HepG2 (cell line): ENCODE data around the gene COL18A1.

Source experiments
- EZH2 ChIP-seq: conservative IDR thresholded peaks from 2 replicates; pipeline ENCODE4 v1.6.1; 2012; ENCODE audit warnings: mild to moderate bottlenecking, low read depth, low read length, moderate library complexity
- NFE2 ChIP-seq: sonication (generic); formaldehyde crosslinking; IDR thresholded peaks from 2 replicates; pipeline ENCODE4 v1.4.0; 2020; ENCODE audit warnings: missing genetic modification reagents
- TBL1XR1 ChIP-seq: fragments of 150-350 bp; IDR thresholded peaks from 2 replicates; pipeline ENCODE4 v1.6.1; 2014; ENCODE audit warnings: borderline replicate concordance, low read length; ENCODE audit not compliant: partially characterized antibody
- ZNF331 ChIP-seq: sonication (generic); formaldehyde crosslinking; IDR thresholded peaks from 2 replicates; pipeline ENCODE4 v1.4.0; 2020; ENCODE audit warnings: missing genetic modification reagents
- TF ChIP-seq, protein P1 (sequence below): sonication (generic); formaldehyde crosslinking; IDR thresholded peaks from 2 replicates; pipeline ENCODE4 v1.5.0; 2020; ENCODE audit warnings: mild to moderate bottlenecking, missing genetic modification reagents, moderate library complexity
- TF ChIP-seq, protein P2 (sequence below): sonication (generic); formaldehyde crosslinking; IDR thresholded peaks from 2 replicates; pipeline ENCODE4 v1.4.0; 2020; ENCODE audit warnings: mild to moderate bottlenecking, low read depth, missing genetic modification reagents
- TF ChIP-seq, protein P3 (sequence below): IDR thresholded peaks from 2 replicates; pipeline ENCODE4 v1.6.1; 2012; ENCODE audit warnings: inconsistent platforms
- TF ChIP-seq, protein P4 (sequence below), 2 experiments: sonication (generic) in 1 of 2; formaldehyde crosslinking in 1 of 2; IDR thresholded peaks; 2 replicates each; pipeline versions ENCODE4 v1.4.0 to v1.6.1; 2016 to 2020; ENCODE audit warnings: borderline replicate concordance in 1 of 2, low read depth in 1 of 2, mild to moderate bottlenecking in 1 of 2, missing genetic modification reagents in 1 of 2
- TF ChIP-seq, protein P5 (sequence below): sonication (generic); formaldehyde crosslinking; IDR thresholded peaks from 2 replicates; pipeline ENCODE4 v1.8.0; 2022; ENCODE audit warnings: mild to moderate bottlenecking, missing genetic modification reagents, borderline replicate concordance

DNA sequence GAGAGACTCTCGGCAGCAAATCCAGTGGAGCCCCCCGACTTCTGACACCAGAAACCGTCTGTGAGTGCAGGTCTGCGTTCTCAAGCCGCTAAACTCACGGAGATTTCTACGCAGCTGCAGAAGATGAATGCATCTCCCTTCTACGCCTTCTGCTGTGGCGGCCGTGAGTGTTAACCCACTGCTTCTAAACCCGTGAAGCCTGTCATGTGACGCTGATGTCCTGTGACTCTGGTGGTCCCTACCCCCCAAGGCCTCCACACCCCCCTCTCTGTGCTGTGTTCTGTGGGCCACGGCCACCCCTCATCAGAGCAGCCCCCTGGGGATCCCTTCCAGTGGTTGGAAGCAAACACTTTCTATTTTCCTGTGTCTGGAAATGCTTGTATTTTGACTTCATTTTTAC, 33.9 kb upstream of the COL18A1 start:
- TF ChIP-seq, protein P1, sequence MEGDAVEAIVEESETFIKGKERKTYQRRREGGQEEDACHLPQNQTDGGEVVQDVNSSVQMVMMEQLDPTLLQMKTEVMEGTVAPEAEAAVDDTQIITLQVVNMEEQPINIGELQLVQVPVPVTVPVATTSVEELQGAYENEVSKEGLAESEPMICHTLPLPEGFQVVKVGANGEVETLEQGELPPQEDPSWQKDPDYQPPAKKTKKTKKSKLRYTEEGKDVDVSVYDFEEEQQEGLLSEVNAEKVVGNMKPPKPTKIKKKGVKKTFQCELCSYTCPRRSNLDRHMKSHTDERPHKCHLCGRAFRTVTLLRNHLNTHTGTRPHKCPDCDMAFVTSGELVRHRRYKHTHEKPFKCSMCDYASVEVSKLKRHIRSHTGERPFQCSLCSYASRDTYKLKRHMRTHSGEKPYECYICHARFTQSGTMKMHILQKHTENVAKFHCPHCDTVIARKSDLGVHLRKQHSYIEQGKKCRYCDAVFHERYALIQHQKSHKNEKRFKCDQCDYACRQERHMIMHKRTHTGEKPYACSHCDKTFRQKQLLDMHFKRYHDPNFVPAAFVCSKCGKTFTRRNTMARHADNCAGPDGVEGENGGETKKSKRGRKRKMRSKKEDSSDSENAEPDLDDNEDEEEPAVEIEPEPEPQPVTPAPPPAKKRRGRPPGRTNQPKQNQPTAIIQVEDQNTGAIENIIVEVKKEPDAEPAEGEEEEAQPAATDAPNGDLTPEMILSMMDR (CRISPR knock-in tag) = no peak
- TF ChIP-seq EZH2 (no peak), ZNF331 (CRISPR knock-in tag) (no peak), NFE2 (CRISPR knock-in tag) (no peak), TBL1XR1 (no peak)
- TF ChIP-seq, protein P2, sequence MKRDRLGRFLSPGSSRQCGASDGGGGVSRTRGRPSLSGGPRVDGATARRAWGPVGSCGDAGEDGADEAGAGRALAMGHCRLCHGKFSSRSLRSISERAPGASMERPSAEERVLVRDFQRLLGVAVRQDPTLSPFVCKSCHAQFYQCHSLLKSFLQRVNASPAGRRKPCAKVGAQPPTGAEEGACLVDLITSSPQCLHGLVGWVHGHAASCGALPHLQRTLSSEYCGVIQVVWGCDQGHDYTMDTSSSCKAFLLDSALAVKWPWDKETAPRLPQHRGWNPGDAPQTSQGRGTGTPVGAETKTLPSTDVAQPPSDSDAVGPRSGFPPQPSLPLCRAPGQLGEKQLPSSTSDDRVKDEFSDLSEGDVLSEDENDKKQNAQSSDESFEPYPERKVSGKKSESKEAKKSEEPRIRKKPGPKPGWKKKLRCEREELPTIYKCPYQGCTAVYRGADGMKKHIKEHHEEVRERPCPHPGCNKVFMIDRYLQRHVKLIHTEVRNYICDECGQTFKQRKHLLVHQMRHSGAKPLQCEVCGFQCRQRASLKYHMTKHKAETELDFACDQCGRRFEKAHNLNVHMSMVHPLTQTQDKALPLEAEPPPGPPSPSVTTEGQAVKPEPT = no peak
- TF ChIP-seq, protein P3, sequence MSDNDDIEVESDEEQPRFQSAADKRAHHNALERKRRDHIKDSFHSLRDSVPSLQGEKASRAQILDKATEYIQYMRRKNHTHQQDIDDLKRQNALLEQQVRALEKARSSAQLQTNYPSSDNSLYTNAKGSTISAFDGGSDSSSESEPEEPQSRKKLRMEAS = no peak
- TF ChIP-seq, protein P4, sequence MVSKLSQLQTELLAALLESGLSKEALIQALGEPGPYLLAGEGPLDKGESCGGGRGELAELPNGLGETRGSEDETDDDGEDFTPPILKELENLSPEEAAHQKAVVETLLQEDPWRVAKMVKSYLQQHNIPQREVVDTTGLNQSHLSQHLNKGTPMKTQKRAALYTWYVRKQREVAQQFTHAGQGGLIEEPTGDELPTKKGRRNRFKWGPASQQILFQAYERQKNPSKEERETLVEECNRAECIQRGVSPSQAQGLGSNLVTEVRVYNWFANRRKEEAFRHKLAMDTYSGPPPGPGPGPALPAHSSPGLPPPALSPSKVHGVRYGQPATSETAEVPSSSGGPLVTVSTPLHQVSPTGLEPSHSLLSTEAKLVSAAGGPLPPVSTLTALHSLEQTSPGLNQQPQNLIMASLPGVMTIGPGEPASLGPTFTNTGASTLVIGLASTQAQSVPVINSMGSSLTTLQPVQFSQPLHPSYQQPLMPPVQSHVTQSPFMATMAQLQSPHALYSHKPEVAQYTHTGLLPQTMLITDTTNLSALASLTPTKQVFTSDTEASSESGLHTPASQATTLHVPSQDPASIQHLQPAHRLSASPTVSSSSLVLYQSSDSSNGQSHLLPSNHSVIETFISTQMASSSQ (IDR thresholded peaks at IDR 0.05; ENCODE audit: low read depth) = no peak
- TF ChIP-seq, protein P4 (CRISPR knock-in tag; IDR thresholded peaks at IDR 0.05; ENCODE audit: borderline replicate concordance) = no peak
- TF ChIP-seq, protein P5, sequence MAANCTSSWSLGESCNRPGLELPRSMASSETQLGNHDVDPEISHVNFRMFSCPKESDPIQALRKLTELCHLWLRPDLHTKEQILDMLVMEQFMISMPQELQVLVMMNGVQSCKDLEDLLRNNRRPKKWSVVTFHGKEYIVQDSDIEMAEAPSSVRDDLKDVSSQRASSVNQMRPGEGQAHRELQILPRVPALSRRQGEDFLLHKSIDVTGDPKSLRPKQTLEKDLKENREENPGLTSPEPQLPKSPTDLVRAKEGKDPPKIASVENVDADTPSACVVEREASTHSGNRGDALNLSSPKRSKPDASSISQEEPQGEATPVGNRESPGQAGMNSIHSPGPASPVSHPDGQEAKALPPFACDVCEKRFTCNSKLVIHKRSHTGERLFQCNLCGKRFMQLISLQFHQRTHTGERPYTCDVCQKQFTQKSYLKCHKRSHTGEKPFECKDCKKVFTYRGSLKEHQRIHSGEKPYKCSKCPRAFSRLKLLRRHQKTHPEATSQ (CRISPR knock-in tag) = no peak
